Coronary artery (tissue), 2 donors: ENCODE results near the gene HYOU1.
"Not testable (repeated sequence)": the region's sequence is repeated elsewhere in the genome, so short reads cannot be mapped to it uniquely, and the experiment has no call there.

ENCODE experiments used
- DNase-seq: peaks from one replicate; pipeline ENCODE4 v3.0.0-alpha.2; 2017; ENCODE audit warnings: low spot score
- H3K27ac ChIP-seq, 2 donors: fragments of 200-600 bp; sonication (generic); one replicate each; pipeline ENCODE4 v1.5.1; 2016 to 2019
- H3K4me3 ChIP-seq: fragments of 200-600 bp; sonication (generic); 2 replicates; pipeline ENCODE4 v1.5.1; 2016; ENCODE audit warnings: mild to moderate bottlenecking, moderate library complexity
- CTCF ChIP-seq: fragments of 200-600 bp; sonication (generic); IDR thresholded peaks from one replicate; pipeline ENCODE4 v1.5.1; 2019; ENCODE audit warnings: antibody characterized with exemption

Gene HYOU1

GRCh38 chr11:119038884-119039283 lies 18.1 kb downstream of the HYOU1 start:
- no peak for DNase-seq
- Histone ChIP-seq H3K27ac (no peak overlapping the region), H3K4me3 (no peak overlapping the region)
- no peak for TF ChIP-seq CTCF

- no peak for DNase-seq
- Histone ChIP-seq H3K27ac (no peak overlapping the region), H3K4me3 (no peak overlapping the region)
- no peak for TF ChIP-seq CTCF
Measured at GRCh38 chr11:119034813-119035212, 22.2 kb downstream of the HYOU1 start.

GRCh38 chr11:119033421-119033820 lies 23.6 kb downstream of the HYOU1 start:
- not testable (repeated sequence) for DNase-seq, H3K27ac ChIP-seq, H3K4me3 ChIP-seq

GRCh38 chr11:119031912-119032280 lies 25.1 kb downstream of the HYOU1 start:
- TF ChIP-seq CTCF, result no peak
- DNase-seq, result no peak
- Histone ChIP-seq H3K27ac (no peak overlapping the region), H3K4me3 (no peak overlapping the region)

GRCh38 chr11:119030329-119031047 lies 26.5 kb downstream of the HYOU1 start, which contains the start of gene SLC37A4:
Gene SLC37A4 (minus strand): TSS chr11:119030877.
- H3K4me3 ChIP-seq, result peak within 1 kb of the TSS; percentile 88
- peak; percentile 82 for TF ChIP-seq CTCF
- peak within 1 kb of the TSS; percentile 49 to 85 for H3K27ac ChIP-seq

GRCh38 chr11:119030029-119030328 lies 27.0 kb downstream of the HYOU1 start:
- Histone ChIP-seq H3K4me3 (peak overlapping the region; percentile 88), H3K27ac (peak overlapping the region; percentile 49 to 85)
- no peak for DNase-seq
- no peak for TF ChIP-seq CTCF

More at GRCh38 chr11:119030329-119031047, 26.5 kb downstream of the HYOU1 start, which contains the start of gene SLC37A4:
- DNase-seq, result peak; percentile 97

GRCh38 chr11:119029340-119030028 lies 27.5 kb downstream of the HYOU1 start:
- TF ChIP-seq CTCF, result no peak
- H3K4me3 ChIP-seq, result peak overlapping the region; percentile 88
- peak overlapping the region in 1 of 2 donors; percentile 85 for H3K27ac ChIP-seq
- no peak for DNase-seq
